Fibroblast of lung (primary cell): Measurements from ENCODE around the gene INPP4A. TPM values are rescaled to one million over a fixed set of nuclear protein-coding genes. Genes with fewer than 3 reads are reported as not detected.
A peak's percentile ranks its signal among the peaks of the same experiment; 100 is the strongest.

ENCODE experiments used
- DNase-seq, 2 donors: peaks; one replicate each; pipeline versions ENCODE4 v3.0.0 to v3.0.0-alpha.2; 2010; ENCODE audit warnings: low read depth in 2 of 2
- H2AFZ ChIP-seq: 2 replicates; pipeline ENCODE4 v1.5.1; 2012; ENCODE audit warnings: low read length, control low read depth, inconsistent platforms
- H3K27ac ChIP-seq: 2 replicates; pipeline ENCODE4 v1.5.1; 2011; ENCODE audit warnings: low read length, control low read depth; ENCODE audit not compliant: insufficient read depth
- H3K27me3 ChIP-seq: 2 replicates; pipeline ENCODE4 v1.5.1; 2011; ENCODE audit warnings: mild to moderate bottlenecking, low read length; ENCODE audit not compliant: control insufficient read depth, insufficient read depth
- H3K36me3 ChIP-seq: 2 replicates; pipeline ENCODE4 v1.5.1; 2011; ENCODE audit warnings: low read length; ENCODE audit not compliant: control insufficient read depth, insufficient read depth
- H3K4me1 ChIP-seq: 2 replicates; pipeline ENCODE4 v1.5.1; 2011; ENCODE audit warnings: low read length; ENCODE audit not compliant: control insufficient read depth, insufficient read depth; ENCODE audit errors: extremely low read depth
- H3K4me2 ChIP-seq: 2 replicates; pipeline ENCODE4 v1.5.1; 2011; ENCODE audit warnings: low read length, control low read depth; ENCODE audit not compliant: insufficient read depth; ENCODE audit errors: extremely low read depth
- H3K4me3 ChIP-seq, 4 experiments: fragments of 200-600 bp in 1 of 4; sonication (generic) in 1 of 4; replicated peaks in 1 of 4; 2 replicates each; pipeline ENCODE4 v1.5.1; 2011 to 2016; ENCODE audit warnings: low read length in 4 of 4, low read depth in 3 of 4, mild to moderate bottlenecking in 3 of 4, control low read depth in 2 of 4, inconsistent platforms in 1 of 4, mixed read lengths in 1 of 4; ENCODE audit not compliant: insufficient read depth in 1 of 4; ENCODE audit errors: control extremely low read depth in 1 of 4
- H3K79me2 ChIP-seq: 2 replicates; pipeline ENCODE4 v1.5.1; 2012; ENCODE audit warnings: mild to moderate bottlenecking, low read length, inconsistent platforms; ENCODE audit not compliant: control insufficient read depth, insufficient read depth
- H3K9ac ChIP-seq: 2 replicates; pipeline ENCODE4 v1.5.1; 2011; ENCODE audit warnings: mild to moderate bottlenecking, low read length, control low read depth; ENCODE audit not compliant: insufficient read depth
- H3K9me3 ChIP-seq: 2 replicates; pipeline ENCODE4 v1.5.1; 2012; ENCODE audit warnings: low read depth, low read length; ENCODE audit not compliant: control insufficient read depth, insufficient read depth
- H4K20me1 ChIP-seq: 2 replicates; pipeline ENCODE4 v1.5.1; 2011; ENCODE audit warnings: low read length; ENCODE audit not compliant: control insufficient read depth, insufficient read depth; ENCODE audit errors: extremely low read depth
- EZH2 ChIP-seq: IDR thresholded peaks from 2 replicates; pipeline ENCODE4 v1.5.1; 2012; ENCODE audit warnings: low read length, control low read depth, mild to moderate bottlenecking; ENCODE audit errors: missing control alignments
- polyA plus RNA-seq, 2 donors: library from polyadenylated mRNA; depleted of rRNA in 1 of 2; stranded (reverse) in 1 of 2; unstranded in 1 of 2; fragments of >200 nt; gene quantifications; 2 replicates each; pipeline ENCODE4 v1.2.1, GENCODE V29; 2011 to 2012; ENCODE audit warnings: missing spikeins in 1 of 2
- total RNA-seq: library from RNA; depleted of rRNA; stranded (reverse); fragments of >200 nt; gene quantifications from 2 replicates; pipeline ENCODE4 v1.2.1, GENCODE V29; 2014
- TF ChIP-seq, protein P1 (sequence below), 2 donors: IDR thresholded peaks in 1 of 2; conservative IDR thresholded peaks in 1 of 2; 1 replicate in 1 of 2; 2 replicates in 1 of 2; pipeline ENCODE4 v1.5.1; 2011 to 2012; ENCODE audit warnings: low read length in 2 of 2, control low read depth in 1 of 2, inconsistent platforms in 1 of 2, low read depth in 1 of 2, mild to moderate bottlenecking in 1 of 2

INPP4A gene
- total and polyA plus RNA-seq, 2 donors (not counting 1 experiment from before 2014, with no cell fraction given): 10.2 to 26.1 TPM

- Histone ChIP-seq H3K9ac (no peak overlapping the region), H2AFZ (no peak overlapping the region), H3K9me3 (no peaks in the 10 kb centered on the region), H3K27ac (no peak overlapping the region), H3K4me1 (peaks cover 9% of the 10 kb centered on the region), H3K4me2 (no peak overlapping the region), H3K4me3 (no peak overlapping the region), H3K27me3 (no peaks in the 10 kb centered on the region), H4K20me1 (no peaks in the 10 kb centered on the region), H3K79me2 (peaks cover 13% of the 10 kb centered on the region), H3K36me3 (no peaks in the 10 kb centered on the region)
- no peak for TF ChIP-seq EZH2
- TF ChIP-seq, protein P1, sequence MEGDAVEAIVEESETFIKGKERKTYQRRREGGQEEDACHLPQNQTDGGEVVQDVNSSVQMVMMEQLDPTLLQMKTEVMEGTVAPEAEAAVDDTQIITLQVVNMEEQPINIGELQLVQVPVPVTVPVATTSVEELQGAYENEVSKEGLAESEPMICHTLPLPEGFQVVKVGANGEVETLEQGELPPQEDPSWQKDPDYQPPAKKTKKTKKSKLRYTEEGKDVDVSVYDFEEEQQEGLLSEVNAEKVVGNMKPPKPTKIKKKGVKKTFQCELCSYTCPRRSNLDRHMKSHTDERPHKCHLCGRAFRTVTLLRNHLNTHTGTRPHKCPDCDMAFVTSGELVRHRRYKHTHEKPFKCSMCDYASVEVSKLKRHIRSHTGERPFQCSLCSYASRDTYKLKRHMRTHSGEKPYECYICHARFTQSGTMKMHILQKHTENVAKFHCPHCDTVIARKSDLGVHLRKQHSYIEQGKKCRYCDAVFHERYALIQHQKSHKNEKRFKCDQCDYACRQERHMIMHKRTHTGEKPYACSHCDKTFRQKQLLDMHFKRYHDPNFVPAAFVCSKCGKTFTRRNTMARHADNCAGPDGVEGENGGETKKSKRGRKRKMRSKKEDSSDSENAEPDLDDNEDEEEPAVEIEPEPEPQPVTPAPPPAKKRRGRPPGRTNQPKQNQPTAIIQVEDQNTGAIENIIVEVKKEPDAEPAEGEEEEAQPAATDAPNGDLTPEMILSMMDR (conservative IDR thresholded peaks at IDR 0.05 in 1 of 2, IDR thresholded peaks at IDR 0.05 in 1 of 2; ENCODE audit: low read depth in 1 of 2, low read length in 2 of 2): no peak
- peak; percentile 22 to 26 for DNase-seq
Observed at GRCh38 chr2:98454500-98455235, 10.0 kb downstream of the INPP4A start.

- Histone ChIP-seq H2AFZ (no peak overlapping the region), H3K9ac (no peak overlapping the region), H3K4me3 (no peak overlapping the region), H4K20me1 (no peaks in the 10 kb centered on the region), H3K4me2 (no peak overlapping the region), H3K79me2 (peaks cover 13% of the 10 kb centered on the region), H3K4me1 (peaks cover 9% of the 10 kb centered on the region), H3K27me3 (no peaks in the 10 kb centered on the region), H3K36me3 (no peaks in the 10 kb centered on the region), H3K9me3 (no peaks in the 10 kb centered on the region), H3K27ac (peak overlapping the region; percentile 35)
- peak in 1 of 2 donors; percentile 31 for DNase-seq
- TF ChIP-seq, protein P1 (conservative IDR thresholded peaks at IDR 0.05 in 1 of 2, IDR thresholded peaks at IDR 0.05 in 1 of 2; ENCODE audit: low read depth in 1 of 2, low read length in 2 of 2): no peak
- TF ChIP-seq EZH2: no peak
Observed at GRCh38 chr2:98455494-98455976, 10.9 kb downstream of the INPP4A start.

GRCh38 chr2:98457045-98457696 is 12.5 kb downstream of the INPP4A start:
- H3K79me2 ChIP-seq: peaks cover 10% of the 10 kb centered on the region
- H3K4me2 ChIP-seq: no peak overlapping the region

More at GRCh38 chr2:98457045-98457696, 12.5 kb downstream of the INPP4A start:
- Histone ChIP-seq H4K20me1 (no peaks in the 10 kb centered on the region), H3K36me3 (no peaks in the 10 kb centered on the region), H3K27ac (peak overlapping the region; percentile 78), H2AFZ (no peak overlapping the region), H3K9me3 (no peaks in the 10 kb centered on the region), H3K4me1 (peaks cover 9% of the 10 kb centered on the region), H3K9ac (no peak overlapping the region), H3K27me3 (no peaks in the 10 kb centered on the region), H3K4me3 (no peak overlapping the region)
- TF ChIP-seq, protein P1 (conservative IDR thresholded peaks at IDR 0.05 in 1 of 2, IDR thresholded peaks at IDR 0.05 in 1 of 2; ENCODE audit: low read depth in 1 of 2, low read length in 2 of 2): no peak
- no peak for TF ChIP-seq EZH2
- peak; percentile 78 to 90 for DNase-seq
